Right hindlimb (tissue), 1 donor: ENCODE results near the gene EPHA6.

Experiments
- DNase-seq: peaks from one replicate; pipeline ENCODE4 v3.0.0-alpha.2; 2018

The EPHA6 gene

DNA sequence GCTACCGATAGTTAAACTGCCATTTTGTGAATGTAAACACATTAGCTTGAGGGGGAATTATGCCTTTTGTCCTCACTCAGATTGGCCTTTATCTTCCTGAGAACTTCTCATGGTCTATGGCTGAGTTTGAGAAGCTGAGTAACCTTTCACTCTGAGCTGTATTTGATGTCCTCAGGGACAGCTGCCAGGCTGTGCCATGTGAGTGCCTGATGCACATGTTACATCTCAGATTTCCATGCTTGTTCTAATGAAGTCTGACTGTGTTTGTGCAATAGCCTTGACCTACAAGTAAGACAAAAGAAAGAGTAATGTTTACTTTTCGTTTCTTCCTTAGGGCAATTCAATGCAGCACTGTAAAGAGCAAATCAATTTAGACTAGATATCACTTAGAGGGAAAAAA lies 906.0 kb downstream of the EPHA6 start:
- no peak for DNase-seq

GRCh38 chr3:97721446-97721845 lies 907.1 kb downstream of the EPHA6 start:
- DNase-seq, result no peak

GRCh38 chr3:97736928-97737327 lies 922.5 kb downstream of the EPHA6 start:
- no peak for DNase-seq

DNA sequence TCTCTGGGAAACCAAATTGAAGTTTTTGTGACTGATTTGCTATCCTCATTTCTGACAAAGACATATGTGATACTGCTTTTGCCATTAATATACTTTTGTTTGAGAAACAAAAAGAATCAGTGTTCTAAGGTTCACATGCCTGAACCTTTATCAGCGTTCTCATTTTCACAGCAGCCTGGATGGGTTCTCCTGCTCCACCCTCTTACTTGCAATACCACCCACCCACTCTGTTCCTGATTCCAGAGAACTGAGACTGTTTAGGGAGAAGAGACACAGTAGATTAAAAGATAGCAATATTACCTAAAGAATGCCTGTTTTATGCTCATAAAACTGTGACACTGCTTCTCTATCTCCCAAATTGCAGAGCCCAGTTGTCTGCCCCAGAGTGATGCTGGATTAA lies 924.4 kb downstream of the EPHA6 start:
- DNase-seq, result no peak

DNA sequence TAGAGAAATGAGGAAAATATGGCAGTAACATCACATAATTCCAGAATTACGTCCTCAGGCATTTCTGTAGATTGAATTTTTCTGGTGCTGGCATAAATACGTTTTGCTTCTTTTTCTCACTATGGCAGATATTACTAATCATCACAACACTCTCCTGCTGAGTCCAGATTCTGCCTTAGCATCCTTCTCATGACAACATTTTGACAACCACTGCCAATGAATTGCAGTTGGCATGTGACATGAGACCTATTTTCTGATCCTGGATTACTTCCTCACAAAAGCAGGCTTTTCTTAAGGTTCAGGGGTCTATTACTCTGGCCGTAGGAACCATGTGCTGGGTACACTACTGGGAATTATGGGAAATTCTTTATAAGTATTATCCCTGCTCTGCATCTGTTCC lies 927.6 kb downstream of the EPHA6 start:
- DNase-seq, result no peak

GRCh38 chr3:97744289-97744688 lies 929.9 kb downstream of the EPHA6 start:
- DNase-seq, result no peak

DNA sequence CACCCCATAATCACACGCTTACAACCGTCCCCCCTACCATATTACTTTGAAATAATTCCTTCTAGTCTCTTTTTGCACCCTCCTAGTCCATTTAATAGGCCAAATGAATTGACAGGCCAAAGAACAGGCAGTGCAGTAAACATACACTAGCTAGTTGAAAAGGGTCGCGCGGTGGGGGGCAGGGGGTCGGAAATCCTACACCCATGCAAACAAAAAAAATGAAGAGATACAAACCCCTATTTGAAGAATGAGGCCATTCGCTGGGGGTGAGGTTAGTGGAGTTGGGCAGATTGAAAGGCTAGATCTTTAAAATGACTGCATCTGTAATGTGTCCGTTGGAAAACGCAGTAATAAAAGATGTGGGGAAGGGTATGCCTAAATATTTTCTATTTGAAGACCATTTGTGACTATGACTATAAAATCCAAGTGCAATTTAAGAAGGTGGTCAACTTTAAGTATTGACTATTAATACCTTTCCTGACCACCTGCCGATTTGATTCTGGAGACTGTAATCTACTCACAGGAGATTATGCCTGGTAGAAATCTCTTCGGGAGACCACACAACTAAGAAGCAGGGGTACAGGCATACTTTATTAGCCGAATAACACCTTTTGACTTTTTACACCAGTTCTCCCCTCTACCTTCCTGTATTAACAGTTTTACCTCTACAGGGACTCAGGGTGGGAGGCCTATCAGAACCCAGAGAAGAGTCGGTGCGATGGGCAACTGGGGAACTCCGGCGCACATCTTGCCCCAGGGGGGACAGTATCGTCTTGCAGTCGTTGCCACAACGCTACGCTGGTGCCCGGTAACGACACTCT lies 949.4 kb downstream of the EPHA6 start:
- DNase-seq, result no peak

DNA sequence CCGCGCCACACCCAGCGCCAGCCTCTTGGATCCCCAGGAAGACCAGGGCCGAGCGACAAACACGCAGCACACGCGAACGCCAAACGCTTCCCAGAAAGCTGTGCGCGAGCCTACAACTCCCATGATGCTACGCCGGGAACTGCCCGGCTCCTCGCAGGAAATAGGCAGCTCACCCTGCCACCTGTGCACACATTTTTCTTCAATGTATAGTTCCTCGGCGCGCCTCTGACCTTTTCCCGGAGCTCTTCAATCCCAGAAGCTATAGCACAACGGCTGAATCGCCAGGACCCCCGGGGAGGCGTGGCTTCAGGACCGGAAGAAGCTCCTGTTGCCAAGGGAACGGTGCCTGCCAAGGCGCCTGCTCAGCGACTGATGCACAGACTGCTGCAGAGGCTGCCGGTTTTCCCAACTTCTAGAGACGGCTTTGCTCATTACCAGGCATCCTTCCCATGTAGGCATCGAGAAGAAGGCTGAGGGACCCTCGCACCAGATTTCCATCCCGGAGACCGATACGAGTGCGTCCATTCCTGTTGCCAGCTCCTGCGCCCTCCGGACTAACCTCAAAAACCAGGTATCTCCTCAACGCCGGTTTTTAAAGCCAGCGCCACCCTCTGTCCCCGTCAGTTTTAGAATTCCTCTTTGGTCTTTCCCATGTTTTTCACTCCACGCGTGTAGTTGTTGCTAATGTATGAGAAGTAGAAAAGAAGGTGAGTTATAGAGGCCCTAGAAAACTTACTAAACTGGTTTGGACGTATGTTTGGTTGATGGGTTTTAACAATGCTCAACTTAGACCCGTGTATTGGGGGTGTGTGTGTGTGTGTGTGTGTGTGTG lies 950.2 kb downstream of the EPHA6 start, which contains the start of gene ARL6:
Gene ARL6 (plus strand): TSS at position 352 of the 832 bp plus-strand sequence. CDS start 3,350 bp downstream, outside the sequence.
- DNase-seq, result peak; percentile 92

GRCh38 chr3:97765336-97765735 lies 950.9 kb downstream of the EPHA6 start:
- DNase-seq, result no peak

- DNase-seq, result no peak
Measured at GRCh38 chr3:97772926-97773325, 958.5 kb downstream of the EPHA6 start.

DNA sequence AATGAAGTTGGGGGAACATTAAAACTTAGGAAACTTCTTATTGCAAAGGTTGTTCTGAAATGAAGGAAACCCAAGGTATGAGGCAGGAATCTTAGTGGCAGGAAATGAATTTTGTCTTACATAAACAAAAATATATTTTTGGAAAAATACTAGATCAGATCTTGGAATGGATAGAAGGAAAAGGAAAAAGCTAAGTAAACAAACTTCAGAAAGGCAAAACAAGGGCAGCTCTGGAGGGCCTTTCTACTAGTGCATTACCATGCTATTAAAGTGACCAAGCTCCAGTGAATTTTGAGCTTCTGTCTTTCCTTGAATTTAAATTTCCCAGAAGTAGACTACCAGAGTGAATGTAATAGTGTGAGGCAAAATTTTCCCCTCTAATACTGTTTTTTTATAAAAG lies 963.8 kb downstream of the EPHA6 start:
- DNase-seq, result no peak

- DNase-seq, result no peak
Measured at GRCh38 chr3:97793420-97794019, 979.1 kb downstream of the EPHA6 start.

GRCh38 chr3:97795951-97796350 lies 981.6 kb downstream of the EPHA6 start:
- DNase-seq, result no peak
